Colonic mucosa (tissue), 4 donors: ENCODE data around the gene P2RX1. TPM values are rescaled to one million over a fixed set of nuclear protein-coding genes. Genes with fewer than 3 reads are reported as not detected.

Source experiments
- DNase-seq: peaks from one replicate; pipeline ENCODE4 v3.0.0-alpha.2; 2020
- H3K27ac ChIP-seq: fragments of 200-600 bp; one replicate; pipeline ENCODE4 v1.8.0; 2021
- H3K27me3 ChIP-seq: fragments of 200-600 bp; one replicate; pipeline ENCODE4 v1.8.0; 2021
- H3K36me3 ChIP-seq: fragments of 200-600 bp; one replicate; pipeline ENCODE4 v1.8.0; 2021
- H3K4me1 ChIP-seq: fragments of 200-600 bp; one replicate; pipeline ENCODE4 v1.8.0; 2021; ENCODE audit warnings: mild to moderate bottlenecking
- H3K4me3 ChIP-seq: fragments of 200-600 bp; one replicate; pipeline ENCODE4 v1.8.0; 2021
- H3K9ac ChIP-seq, 2 donors: one replicate each; pipeline ENCODE4 v1.7.0; 2013; ENCODE audit warnings: control low read depth in 2 of 2, low read depth in 2 of 2, low read length in 2 of 2
- H3K9me3 ChIP-seq: fragments of 200-600 bp; one replicate; pipeline ENCODE4 v1.8.0; 2021
- intact Hi-C: fragments of 100-400 bp; cut with DNase I; formaldehyde crosslinking; loops from one replicate; pipeline ENCODE4 v1.14.1; 2022
- total RNA-seq, 2 donors: library from RNA; stranded (reverse); fragmentation: NEBNext Ultra II Directional in 1 of 2; extraction: Animal tissue kit (Norgen Biotek cat#: 25700) in 1 of 2; gene quantifications; one replicate each; pipeline ENCODE4 v1.2.1, GENCODE V29; 2021
- TF ChIP-seq, protein P1 (sequence below): fragments of 200-600 bp; IDR thresholded peaks from one replicate; pipeline ENCODE4 v1.8.0; 2022; ENCODE audit warnings: antibody characterized with exemption, mild to moderate bottlenecking
- donor health status: healthy.
- donor health status: DM: no; HTN: no; CAD: no.
- donor health status: DM: no; HTN: no; CAD: no.

Gene P2RX1
- total RNA-seq, 2 donors from 2014 or later, result 2.7 to 4.8 TPM

GRCh38 chr17:3926860-3927627 lies 10.8 kb upstream of the P2RX1 start:
- H3K4me3 ChIP-seq, result no peak overlapping the region
- no peak for DNase-seq
- no peak overlapping the region for H3K9ac ChIP-seq
- H3K27ac ChIP-seq, result no peak overlapping the region
- TF ChIP-seq, protein P1, sequence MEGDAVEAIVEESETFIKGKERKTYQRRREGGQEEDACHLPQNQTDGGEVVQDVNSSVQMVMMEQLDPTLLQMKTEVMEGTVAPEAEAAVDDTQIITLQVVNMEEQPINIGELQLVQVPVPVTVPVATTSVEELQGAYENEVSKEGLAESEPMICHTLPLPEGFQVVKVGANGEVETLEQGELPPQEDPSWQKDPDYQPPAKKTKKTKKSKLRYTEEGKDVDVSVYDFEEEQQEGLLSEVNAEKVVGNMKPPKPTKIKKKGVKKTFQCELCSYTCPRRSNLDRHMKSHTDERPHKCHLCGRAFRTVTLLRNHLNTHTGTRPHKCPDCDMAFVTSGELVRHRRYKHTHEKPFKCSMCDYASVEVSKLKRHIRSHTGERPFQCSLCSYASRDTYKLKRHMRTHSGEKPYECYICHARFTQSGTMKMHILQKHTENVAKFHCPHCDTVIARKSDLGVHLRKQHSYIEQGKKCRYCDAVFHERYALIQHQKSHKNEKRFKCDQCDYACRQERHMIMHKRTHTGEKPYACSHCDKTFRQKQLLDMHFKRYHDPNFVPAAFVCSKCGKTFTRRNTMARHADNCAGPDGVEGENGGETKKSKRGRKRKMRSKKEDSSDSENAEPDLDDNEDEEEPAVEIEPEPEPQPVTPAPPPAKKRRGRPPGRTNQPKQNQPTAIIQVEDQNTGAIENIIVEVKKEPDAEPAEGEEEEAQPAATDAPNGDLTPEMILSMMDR, result no peak
- no peaks in the 10 kb centered on the region for H3K36me3 ChIP-seq
- H3K4me1 ChIP-seq, result no peaks in the 10 kb centered on the region
- H3K27me3 ChIP-seq, result no peaks in the 10 kb centered on the region
- intact Hi-C loops, result no loop called here
- H3K9me3 ChIP-seq, result no peaks in the 10 kb centered on the region

- Histone ChIP-seq H3K27ac (no peak overlapping the region), H3K9ac (peak overlapping the region; percentile 16 to 21), H3K27me3 (no peaks in the 10 kb centered on the region), H3K36me3 (no peaks in the 10 kb centered on the region), H3K9me3 (no peaks in the 10 kb centered on the region), H3K4me1 (no peaks in the 10 kb centered on the region), H3K4me3 (no peak overlapping the region)
- intact Hi-C loops, result no loop called here
- no peak for DNase-seq
- TF ChIP-seq, protein P1, result no peak
These were observed 9.6 kb upstream of the P2RX1 start for GRCh38 chr17:3925684-3926485.

- peak; percentile 40 for DNase-seq
- intact Hi-C loops, result no loop called here
- no peaks in the 10 kb centered on the region for H3K36me3 ChIP-seq
These were observed 8.5 kb upstream of the P2RX1 start for GRCh38 chr17:3924512-3925350.

GRCh38 chr17:3923466-3924190 lies 7.4 kb upstream of the P2RX1 start:
- H3K9me3 ChIP-seq, result no peaks in the 10 kb centered on the region
- H3K9ac ChIP-seq, result no peak overlapping the region
- intact Hi-C loops, result no loop called here
- no peaks in the 10 kb centered on the region for H3K4me1 ChIP-seq
- no peak for DNase-seq
- no peak overlapping the region for H3K4me3 ChIP-seq
- H3K27ac ChIP-seq, result no peak overlapping the region
- no peaks in the 10 kb centered on the region for H3K27me3 ChIP-seq
- no peaks in the 10 kb centered on the region for H3K36me3 ChIP-seq
- TF ChIP-seq, protein P1, result no peak

More at GRCh38 chr17:3924512-3925350, 8.5 kb upstream of the P2RX1 start:
- Histone ChIP-seq H3K4me1 (no peaks in the 10 kb centered on the region), H3K4me3 (no peak overlapping the region), H3K27me3 (no peaks in the 10 kb centered on the region), H3K27ac (peak overlapping the region; percentile 20), H3K9ac (peak overlapping the region; percentile 16 to 19), H3K9me3 (no peaks in the 10 kb centered on the region)
- TF ChIP-seq, protein P1, result no peak

DNA sequence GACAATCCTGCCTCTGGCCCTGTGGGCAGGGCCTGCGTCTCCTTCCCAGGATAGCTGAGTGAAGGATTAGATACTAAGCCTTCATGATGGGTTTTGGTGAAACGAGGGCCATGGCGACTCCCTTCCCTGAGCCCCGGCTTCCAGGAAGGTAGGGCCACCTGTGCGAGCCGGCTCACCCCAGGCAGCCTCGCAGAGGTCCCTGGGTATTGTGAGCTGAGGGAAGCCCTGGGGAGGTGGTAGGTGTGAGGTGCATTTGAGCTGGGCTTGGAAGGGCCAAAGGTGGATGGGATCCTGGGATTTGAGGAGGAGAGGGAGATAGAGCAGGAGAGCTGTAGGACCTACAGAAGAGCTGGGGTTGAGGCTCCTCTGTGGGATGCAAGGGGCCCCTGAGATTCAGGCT lies 6.5 kb upstream of the P2RX1 start:
- no peak overlapping the region for H3K9ac ChIP-seq
- no peak overlapping the region for H3K4me3 ChIP-seq
- TF ChIP-seq, protein P1, result no peak
- no peaks in the 10 kb centered on the region for H3K27me3 ChIP-seq
- H3K9me3 ChIP-seq, result no peaks in the 10 kb centered on the region
- DNase-seq, result no peak
- H3K4me1 ChIP-seq, result no peaks in the 10 kb centered on the region
- H3K27ac ChIP-seq, result no peak overlapping the region
- no peaks in the 10 kb centered on the region for H3K36me3 ChIP-seq
- intact Hi-C loops, result no loop called here
